ENCODE data around the gene PUSL1.

PUSL1 gene

GRCh38 chr1:1348420-1349255 is 40.2 kb downstream of the PUSL1 start:
- Histone ChIP-seq H3K9ac (no peak overlapping the region), H3K9me3 (ENCODE audit: control insufficient read depth, low read length) (no peaks in the 10 kb centered on the region), H3K4me3 (ENCODE audit: low read depth, low read length) (peak overlapping the region; percentile 60), H2AFZ (no peak overlapping the region), H3K27ac (peak overlapping the region; percentile 66), H3K4me1 (no peaks in the 10 kb centered on the region), H3K27me3 (ENCODE audit: control insufficient read depth, insufficient read depth, low read length) (no peaks in the 10 kb centered on the region), H3K36me3 (ENCODE audit: control insufficient read depth, insufficient read depth, low read length) (no peaks in the 10 kb centered on the region), H3K4me2 (ENCODE audit: low read length) (peak overlapping the region; percentile 89), H3K79me2 (peaks cover 19% of the 10 kb centered on the region)
- TF ChIP-seq CTCF (IDR thresholded peaks at IDR 0.05) = no peak

- H3K79me2 ChIP-seq = peaks cover 18% of the 10 kb centered on the region
- H3K27ac ChIP-seq = peak within 1 kb of the TSS; percentile 66
- H3K36me3 ChIP-seq (ENCODE audit: control insufficient read depth, insufficient read depth, low read length) = no peaks in the 10 kb centered on the region
- no peaks in the 10 kb centered on the region for H3K27me3 ChIP-seq (ENCODE audit: control insufficient read depth, insufficient read depth, low read length)
- H3K4me1 ChIP-seq = no peaks in the 10 kb centered on the region
- no peaks in the 10 kb centered on the region for H3K9me3 ChIP-seq (ENCODE audit: control insufficient read depth, low read length)
- H3K4me3 ChIP-seq (ENCODE audit: low read depth, low read length) = peak within 1 kb of the TSS; percentile 62
- H2AFZ ChIP-seq = peak within 1 kb of the TSS; percentile 74
- peak; percentile 27 for TF ChIP-seq CTCF (IDR thresholded peaks at IDR 0.05)
- peak within 1 kb of the TSS; percentile 89 for H3K4me2 ChIP-seq (ENCODE audit: low read length)
- no peak within 1 kb of the TSS for H3K9ac ChIP-seq
Observed at GRCh38 chr1:1349256-1350012, 41.0 kb downstream of the PUSL1 start, which contains the start of gene DVL1. Gene DVL1, minus strand, starts transcription at chr1:1349418. Its CDS starts 353 bp downstream, at chr1:1349065.

GRCh38 chr1:1351511-1352427 is 43.4 kb downstream of the PUSL1 start:
- Histone ChIP-seq H3K9me3 (ENCODE audit: control insufficient read depth, low read length) (no peaks in the 10 kb centered on the region), H3K4me2 (ENCODE audit: low read length) (no peak overlapping the region), H3K9ac (no peak overlapping the region), H3K4me3 (ENCODE audit: low read depth, low read length) (peak overlapping the region; percentile 5), H3K27ac (no peak overlapping the region), H2AFZ (no peak overlapping the region), H3K79me2 (peaks cover 6% of the 10 kb centered on the region), H3K4me1 (no peaks in the 10 kb centered on the region), H3K27me3 (ENCODE audit: control insufficient read depth, insufficient read depth, low read length) (no peaks in the 10 kb centered on the region), H3K36me3 (ENCODE audit: control insufficient read depth, insufficient read depth, low read length) (no peaks in the 10 kb centered on the region)
- no peak for TF ChIP-seq CTCF (IDR thresholded peaks at IDR 0.05)

- Histone ChIP-seq H3K27ac (no peak overlapping the region), H3K9me3 (ENCODE audit: control insufficient read depth, low read length) (no peaks in the 10 kb centered on the region), H3K4me1 (no peaks in the 10 kb centered on the region), H3K27me3 (ENCODE audit: control insufficient read depth, insufficient read depth, low read length) (no peaks in the 10 kb centered on the region), H2AFZ (no peak overlapping the region), H3K36me3 (ENCODE audit: control insufficient read depth, insufficient read depth, low read length) (no peaks in the 10 kb centered on the region), H3K9ac (no peak overlapping the region), H3K79me2 (no peaks in the 10 kb centered on the region), H3K4me2 (ENCODE audit: low read length) (no peak overlapping the region), H3K4me3 (ENCODE audit: low read depth, low read length) (no peak overlapping the region)
- TF ChIP-seq CTCF (IDR thresholded peaks at IDR 0.05) = no peak
Observed at GRCh38 chr1:1352786-1353388, 44.5 kb downstream of the PUSL1 start.

Measured in parathyroid adenoma (tissue), 2 donors.